GM19463 (cell line): ENCODE results near the gene PEX26.
A peak's percentile ranks its signal among the peaks of the same experiment; 100 is the strongest.
"Not testable (repeated sequence)": the region's sequence is repeated elsewhere in the genome, so short reads cannot be mapped to it uniquely, and the experiment has no call there.

Experiments used
- ATAC-seq: cut with Tn5 transposase; IDR thresholded peaks from one replicate; pipeline ENCODE4 v1.9.1; 2021; ENCODE audit warnings: mild to moderate bottlenecking, moderate library complexity; ENCODE audit not compliant: unreplicated experiment

Gene PEX26

DNA sequence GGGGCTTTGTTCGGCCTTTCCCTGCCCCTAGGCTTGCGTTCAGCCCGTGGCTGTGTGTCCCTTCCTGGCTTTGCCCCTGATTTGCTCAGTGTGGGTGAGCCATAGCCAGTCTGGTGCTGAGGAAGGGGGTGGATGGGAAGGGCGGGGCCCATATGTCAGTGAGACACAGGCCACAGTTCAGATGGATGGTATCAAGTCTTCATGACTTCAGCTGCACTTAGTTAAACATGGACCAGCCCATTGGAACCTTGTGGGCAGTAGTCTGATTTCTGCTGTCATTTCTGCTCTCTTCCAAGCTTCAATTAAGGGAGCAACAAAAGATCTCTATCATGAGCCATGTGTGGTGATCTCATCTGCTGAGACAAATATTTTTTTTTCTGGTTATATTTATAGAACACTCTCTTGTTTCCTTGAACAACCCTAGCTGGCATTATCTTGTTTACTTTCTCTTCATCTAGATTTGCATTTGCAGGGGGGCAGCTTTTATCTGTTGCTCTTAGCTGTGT is 21.6 kb upstream of the PEX26 start:
- no peak for ATAC-seq

DNA sequence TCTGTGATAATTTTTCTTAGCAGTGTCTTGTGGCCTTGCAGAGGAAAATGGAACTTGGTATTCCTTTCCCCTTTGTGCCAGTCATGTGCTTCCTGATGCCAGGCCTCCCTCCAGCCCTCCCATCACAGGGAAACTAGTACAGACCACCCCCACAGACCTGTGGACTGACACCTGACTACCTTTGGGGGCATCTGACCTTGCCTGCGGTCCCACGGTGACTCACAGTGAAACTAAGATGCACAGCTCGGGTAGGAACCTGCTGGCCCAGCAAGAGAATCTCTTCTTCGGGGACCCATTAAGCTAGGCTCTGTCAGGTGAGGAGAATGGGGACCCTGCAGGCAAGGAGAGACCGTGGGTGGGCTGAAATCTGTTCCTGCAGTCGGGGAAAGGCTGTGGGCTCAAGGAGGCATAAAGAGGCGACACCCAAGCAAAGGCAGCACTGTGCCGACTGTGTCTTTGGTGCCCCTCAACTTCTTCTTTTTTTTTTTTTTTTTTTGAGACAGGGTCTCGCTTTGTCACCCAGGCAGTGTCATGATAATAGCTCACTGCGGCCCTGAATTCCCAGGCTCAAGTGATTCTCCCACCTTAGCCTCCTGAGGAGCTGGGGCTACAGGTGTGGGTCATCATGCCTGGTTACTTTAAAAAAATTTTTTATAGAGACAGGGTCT is 20.8 kb upstream of the PEX26 start:
- ATAC-seq: peak; percentile 62

DNA sequence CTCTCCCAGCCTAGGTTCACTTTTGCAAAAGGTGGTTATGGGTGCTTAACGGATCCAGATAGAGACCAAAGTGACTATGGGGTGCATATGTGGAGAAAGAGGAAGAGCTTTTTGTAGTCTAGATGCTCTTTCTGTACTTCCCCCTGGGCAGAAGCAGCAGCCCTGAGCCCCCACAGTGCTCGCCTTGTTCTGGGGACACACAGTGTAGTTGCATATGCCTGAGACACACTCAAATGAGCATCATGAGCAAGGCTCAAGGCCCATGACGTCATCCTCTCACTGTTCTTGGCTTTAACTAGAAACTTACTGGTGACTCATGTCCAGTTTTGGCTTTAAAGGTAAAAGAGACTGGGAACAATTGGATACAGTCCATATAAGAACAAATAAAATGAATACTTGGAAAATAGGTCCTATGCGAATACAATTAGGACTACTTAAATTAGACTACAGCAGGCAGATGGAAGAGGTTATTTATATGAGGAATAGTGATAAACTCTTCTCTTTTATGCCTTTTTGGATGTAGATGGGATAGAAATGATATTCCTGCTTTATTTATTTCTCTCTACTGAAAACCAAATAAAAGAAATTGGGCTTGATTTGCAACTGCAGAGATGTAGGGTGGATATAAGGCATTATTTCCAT is 20.1 kb upstream of the PEX26 start:
- peak; percentile 46 for ATAC-seq

- ATAC-seq: no peak
Measured at GRCh38 chr22:18058371-18059093, 19.3 kb upstream of the PEX26 start.

GRCh38 chr22:18059094-18059417 is 18.7 kb upstream of the PEX26 start:
- ATAC-seq: no peak

DNA sequence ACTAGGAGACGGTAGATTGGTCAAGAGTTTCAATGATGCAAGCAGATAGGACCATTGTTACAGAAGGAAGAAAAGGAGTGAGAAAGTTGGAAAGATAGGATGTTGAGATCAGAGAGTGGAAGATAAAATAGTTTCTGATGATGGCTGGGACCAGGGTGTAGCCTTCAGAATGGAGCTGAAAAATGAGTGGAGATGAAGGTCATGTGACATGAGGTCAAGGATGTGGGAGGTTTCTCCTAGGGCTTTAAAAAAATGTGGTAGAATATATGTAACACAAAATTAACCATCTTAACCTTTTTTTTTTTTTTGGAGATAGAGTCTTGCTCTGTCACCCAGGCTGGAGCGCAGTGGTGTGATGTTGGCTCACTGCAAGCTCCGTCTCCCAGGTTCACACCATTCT is 18.3 kb upstream of the PEX26 start:
- ATAC-seq: no peak

- no peak for ATAC-seq
Measured at GRCh38 chr22:18059991-18060390, 17.8 kb upstream of the PEX26 start.

- no peak for ATAC-seq
Measured at GRCh38 chr22:18060646-18061620, 16.9 kb upstream of the PEX26 start.

DNA sequence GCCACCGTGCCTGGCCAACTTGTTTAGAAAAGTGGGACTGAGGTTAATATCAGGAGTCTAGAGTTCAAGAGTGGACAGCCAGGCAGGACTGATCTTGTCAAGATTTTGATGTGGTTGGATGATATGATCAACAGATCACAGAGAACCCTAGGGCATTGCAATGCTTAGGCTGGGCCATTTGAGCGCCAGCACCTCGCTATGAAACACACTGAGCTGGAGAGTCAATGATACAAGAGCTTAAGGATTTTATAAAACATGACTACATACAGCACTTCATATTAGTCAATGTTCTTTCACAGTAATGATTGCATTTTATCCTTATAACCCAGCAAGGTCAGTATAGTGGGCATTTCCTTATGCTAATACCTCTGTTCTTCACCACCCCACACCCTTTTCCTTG is 15.4 kb upstream of the PEX26 start:
- no peak for ATAC-seq

DNA sequence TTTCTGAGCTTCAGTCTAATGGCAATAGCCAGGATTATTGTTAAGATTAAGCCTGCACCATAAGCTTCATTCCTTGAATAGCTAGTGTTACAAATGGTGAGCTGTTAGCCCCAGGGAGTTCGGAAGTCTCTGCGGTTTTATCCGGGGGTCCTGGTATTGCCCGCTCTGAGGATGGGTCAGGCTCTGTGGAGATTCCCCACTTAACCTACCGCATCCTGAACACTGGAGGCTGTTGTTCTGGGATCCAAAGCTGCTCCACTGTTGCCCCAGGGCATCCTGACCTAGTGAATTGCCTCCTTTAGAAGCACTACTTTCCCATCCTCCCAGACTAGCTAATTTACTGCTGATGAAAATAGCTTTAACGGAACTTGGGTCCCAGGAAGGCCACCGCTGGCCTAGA is 14.5 kb upstream of the PEX26 start:
- ATAC-seq: no peak

GRCh38 chr22:18063715-18064114 is 14.1 kb upstream of the PEX26 start:
- not testable (repeated sequence) for ATAC-seq

DNA sequence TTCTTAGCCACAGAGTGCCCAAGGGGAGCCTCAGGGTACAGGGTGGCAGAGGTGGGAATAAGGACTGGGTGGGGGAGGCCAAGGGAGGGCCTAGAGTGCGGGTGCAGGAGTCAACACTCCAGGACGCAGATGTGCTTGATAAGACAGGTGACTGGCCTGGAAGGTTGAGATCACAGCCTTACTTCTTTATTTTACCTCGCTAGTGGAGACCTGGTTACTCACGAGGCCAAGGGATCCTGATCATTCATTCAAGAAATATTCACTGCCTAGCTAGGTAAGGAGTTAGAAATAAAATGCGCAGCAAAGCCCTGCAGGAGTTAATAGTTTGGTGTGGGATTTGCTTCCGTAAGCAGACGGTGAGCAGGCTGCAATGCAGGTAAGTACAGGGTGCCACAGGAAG is 13.2 kb upstream of the PEX26 start:
- ATAC-seq: no peak

- no peak for ATAC-seq
Measured at GRCh38 chr22:18065256-18065655, 12.5 kb upstream of the PEX26 start.

GRCh38 chr22:18066181-18066859 is 11.5 kb upstream of the PEX26 start:
- no peak for ATAC-seq

DNA sequence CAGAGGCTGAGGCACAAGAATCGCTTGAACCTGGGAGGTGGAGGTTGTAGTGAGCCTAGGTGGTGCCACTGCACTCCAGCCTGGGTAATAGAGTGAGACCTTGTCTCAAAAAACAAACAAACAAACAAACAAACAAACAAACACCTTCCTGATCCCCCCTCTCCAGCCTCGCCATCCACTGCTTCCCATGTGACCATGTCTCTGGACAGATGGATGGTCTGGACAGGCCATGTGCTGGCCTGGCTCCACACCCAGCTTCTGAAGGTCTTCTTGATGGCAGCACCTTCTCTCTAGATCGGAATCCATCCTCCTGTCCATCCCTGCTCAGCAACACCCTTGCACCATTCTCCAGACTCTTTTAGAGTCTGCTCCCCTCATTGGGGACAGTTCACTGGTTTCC is 10.7 kb upstream of the PEX26 start:
- ATAC-seq: no peak

- no peak for ATAC-seq
Measured at GRCh38 chr22:18067548-18068341, 10.0 kb upstream of the PEX26 start.

DNA sequence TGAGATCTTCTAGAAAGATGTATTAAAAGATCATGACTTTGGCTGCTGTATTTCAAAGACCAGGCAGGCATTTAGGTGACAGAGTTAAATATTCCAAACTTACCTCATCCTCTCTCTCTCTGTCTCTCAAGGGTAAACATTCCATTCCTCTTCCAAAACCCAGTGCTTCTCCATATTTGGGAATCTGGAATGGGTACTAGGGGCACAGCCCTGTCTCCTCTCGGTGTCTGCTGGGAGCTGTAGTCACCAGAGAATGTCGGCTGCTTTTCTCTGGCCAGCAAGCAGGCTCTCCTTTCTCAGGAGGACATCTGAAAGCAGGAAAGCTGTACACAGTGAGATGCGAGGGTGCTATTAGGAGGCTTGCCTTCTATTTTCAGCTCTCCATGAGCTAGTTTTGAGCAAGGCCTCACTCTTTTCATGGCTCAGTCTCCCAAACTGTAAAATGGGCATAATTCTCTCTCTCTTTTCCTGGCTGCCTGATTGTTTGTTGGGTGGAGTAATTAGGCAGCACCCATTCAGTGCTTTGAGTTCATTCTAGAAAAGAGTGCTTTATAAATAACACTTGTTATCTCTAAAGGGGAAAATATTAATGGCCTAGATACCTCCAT is 9.3 kb upstream of the PEX26 start:
- no peak for ATAC-seq

DNA sequence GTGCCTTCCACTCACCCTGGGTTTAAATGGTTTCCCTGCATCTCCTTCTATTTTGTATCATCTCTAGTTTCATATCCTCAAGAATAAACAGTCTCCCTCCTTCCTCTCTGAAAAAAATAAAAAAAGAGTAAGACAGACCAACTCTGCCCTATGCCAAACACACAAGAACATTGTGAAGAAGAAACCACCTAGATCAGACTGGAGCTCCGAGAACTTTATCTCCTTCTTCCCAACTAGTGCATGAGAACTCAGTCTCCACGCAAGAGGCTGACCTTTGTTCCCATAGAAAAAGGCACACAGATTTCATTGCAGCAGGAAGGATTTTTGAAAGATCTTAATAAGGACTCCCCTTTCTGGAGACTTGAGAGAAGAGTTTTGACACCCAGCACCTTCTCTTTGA is 8.7 kb upstream of the PEX26 start:
- no peak for ATAC-seq

GRCh38 chr22:18070041-18070440 is 7.7 kb upstream of the PEX26 start:
- ATAC-seq: no peak
